ENCODE measurements around the gene ITPRID2. TPM values are rescaled to one million over a fixed set of nuclear protein-coding genes. Genes with fewer than 3 reads are reported as not detected.

The ITPRID2 gene
- total RNA-seq, 1 experiment from 2014 or later: 114 TPM

GRCh38 chr2:181847198-181847556 is 44.4 kb upstream of the ITPRID2 start:
- intact Hi-C loops (cut with micrococcal nuclease): no loop called here
- POLR2A ChIA-PET: interaction anchor here (0.5 kb wide), 1 partner anchor 772 kb away, joined by 3 read pairs; no protein-coding TSS in a partner anchor
- no peaks in the 10 kb centered on the region for H3K9me3 Mint-ChIP-seq (ENCODE audit: unreplicated experiment)
- H3K27me3 Mint-ChIP-seq (ENCODE audit: insufficient read depth, unreplicated experiment): no peaks in the 10 kb centered on the region
- H3K4me3 Mint-ChIP-seq (ENCODE audit: unreplicated experiment): no peak overlapping the region
- CTCF ChIA-PET: interaction anchor here (0.6 kb wide), 1 partner anchor 35 kb away, joined by 3 read pairs; no protein-coding TSS in a partner anchor
- no peaks in the 10 kb centered on the region for H3K4me1 Mint-ChIP-seq (ENCODE audit: insufficient read depth, unreplicated experiment)
- no TSS peak for BruUV-seq (replicated peaks)
- H3K36me3 Mint-ChIP-seq (ENCODE audit: insufficient read depth, unreplicated experiment): no peaks in the 10 kb centered on the region
- TF ChIP-seq, protein P1, sequence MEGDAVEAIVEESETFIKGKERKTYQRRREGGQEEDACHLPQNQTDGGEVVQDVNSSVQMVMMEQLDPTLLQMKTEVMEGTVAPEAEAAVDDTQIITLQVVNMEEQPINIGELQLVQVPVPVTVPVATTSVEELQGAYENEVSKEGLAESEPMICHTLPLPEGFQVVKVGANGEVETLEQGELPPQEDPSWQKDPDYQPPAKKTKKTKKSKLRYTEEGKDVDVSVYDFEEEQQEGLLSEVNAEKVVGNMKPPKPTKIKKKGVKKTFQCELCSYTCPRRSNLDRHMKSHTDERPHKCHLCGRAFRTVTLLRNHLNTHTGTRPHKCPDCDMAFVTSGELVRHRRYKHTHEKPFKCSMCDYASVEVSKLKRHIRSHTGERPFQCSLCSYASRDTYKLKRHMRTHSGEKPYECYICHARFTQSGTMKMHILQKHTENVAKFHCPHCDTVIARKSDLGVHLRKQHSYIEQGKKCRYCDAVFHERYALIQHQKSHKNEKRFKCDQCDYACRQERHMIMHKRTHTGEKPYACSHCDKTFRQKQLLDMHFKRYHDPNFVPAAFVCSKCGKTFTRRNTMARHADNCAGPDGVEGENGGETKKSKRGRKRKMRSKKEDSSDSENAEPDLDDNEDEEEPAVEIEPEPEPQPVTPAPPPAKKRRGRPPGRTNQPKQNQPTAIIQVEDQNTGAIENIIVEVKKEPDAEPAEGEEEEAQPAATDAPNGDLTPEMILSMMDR (IDR thresholded peaks at IDR 0.05; ENCODE audit: unreplicated experiment): no peak
- no peak for DNase-seq (ENCODE audit: unreplicated experiment)
- no peak overlapping the region for H3K27ac Mint-ChIP-seq (ENCODE audit: low read depth, unreplicated experiment)

GRCh38 chr2:181847702-181848101 is 43.8 kb upstream of the ITPRID2 start:
- no peaks in the 10 kb centered on the region for H3K9me3 Mint-ChIP-seq (ENCODE audit: unreplicated experiment)
- no peak overlapping the region for H3K4me3 Mint-ChIP-seq (ENCODE audit: unreplicated experiment)
- intact Hi-C loops (cut with micrococcal nuclease): no loop called here
- CTCF ChIA-PET: interaction anchor here (0.6 kb wide), 1 partner anchor 35 kb away, joined by 3 read pairs; no protein-coding TSS in a partner anchor
- DNase-seq (ENCODE audit: unreplicated experiment): no peak
- no peaks in the 10 kb centered on the region for H3K36me3 Mint-ChIP-seq (ENCODE audit: insufficient read depth, unreplicated experiment)
- H3K27me3 Mint-ChIP-seq (ENCODE audit: insufficient read depth, unreplicated experiment): no peaks in the 10 kb centered on the region
- POLR2A ChIA-PET: no interaction called here
- no peak overlapping the region for H3K27ac Mint-ChIP-seq (ENCODE audit: low read depth, unreplicated experiment)
- no peaks in the 10 kb centered on the region for H3K4me1 Mint-ChIP-seq (ENCODE audit: insufficient read depth, unreplicated experiment)
- TF ChIP-seq, protein P1 (IDR thresholded peaks at IDR 0.05; ENCODE audit: unreplicated experiment): no peak
- BruUV-seq (replicated peaks): no TSS peak

DNA sequence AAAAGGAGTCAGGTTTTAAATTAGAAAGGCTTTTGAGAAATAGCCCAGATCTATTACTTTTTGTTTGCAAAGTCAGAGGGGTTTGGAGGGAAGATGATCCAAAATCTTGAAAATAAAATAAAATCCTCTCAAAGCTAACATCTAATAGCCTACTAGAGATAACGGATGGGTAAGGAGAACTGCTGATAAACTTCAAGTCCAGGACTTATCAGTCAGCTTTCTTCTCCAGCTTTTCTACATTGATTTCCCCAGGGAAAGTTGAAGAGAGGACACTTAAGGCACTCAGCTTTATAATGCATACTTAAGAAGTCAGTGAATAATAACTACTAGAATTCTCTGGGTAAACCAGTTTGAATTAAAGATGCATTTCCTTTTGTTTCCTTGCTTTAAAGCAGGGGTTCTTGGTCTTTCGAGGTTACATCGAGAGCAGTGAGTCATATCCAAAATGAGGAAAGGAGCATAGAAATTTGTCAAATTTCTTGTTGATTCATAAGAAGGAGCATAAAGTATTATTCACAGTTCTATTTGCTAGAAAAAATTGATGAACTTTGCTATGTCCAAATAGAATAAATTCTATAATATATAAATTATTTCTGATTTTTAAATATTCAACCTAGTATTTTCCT is 43.2 kb upstream of the ITPRID2 start:
- no peak overlapping the region for H3K4me3 Mint-ChIP-seq (ENCODE audit: unreplicated experiment)
- no peaks in the 10 kb centered on the region for H3K9me3 Mint-ChIP-seq (ENCODE audit: unreplicated experiment)
- no peak overlapping the region for H3K27ac Mint-ChIP-seq (ENCODE audit: low read depth, unreplicated experiment)
- no peaks in the 10 kb centered on the region for H3K36me3 Mint-ChIP-seq (ENCODE audit: insufficient read depth, unreplicated experiment)
- intact Hi-C loops (cut with micrococcal nuclease): no loop called here
- ChIA-PET CTCF (no interaction called here), POLR2A (no interaction called here)
- DNase-seq (ENCODE audit: unreplicated experiment): no peak
- no peaks in the 10 kb centered on the region for H3K27me3 Mint-ChIP-seq (ENCODE audit: insufficient read depth, unreplicated experiment)
- no peaks in the 10 kb centered on the region for H3K4me1 Mint-ChIP-seq (ENCODE audit: insufficient read depth, unreplicated experiment)
- TF ChIP-seq, protein P1 (IDR thresholded peaks at IDR 0.05; ENCODE audit: unreplicated experiment): no peak
- BruUV-seq (replicated peaks): no TSS peak

- no peak overlapping the region for H3K27ac Mint-ChIP-seq (ENCODE audit: low read depth, unreplicated experiment)
- ChIA-PET POLR2A (interaction anchor here (1.6 kb wide), 1 partner anchor 9 kb away, joined by 6 read pairs; no protein-coding TSS in a partner anchor), CTCF (no interaction called here)
- H3K4me1 Mint-ChIP-seq (ENCODE audit: insufficient read depth, unreplicated experiment): no peaks in the 10 kb centered on the region
- BruUV-seq (replicated peaks): no TSS peak
- no peaks in the 10 kb centered on the region for H3K27me3 Mint-ChIP-seq (ENCODE audit: insufficient read depth, unreplicated experiment)
- H3K36me3 Mint-ChIP-seq (ENCODE audit: insufficient read depth, unreplicated experiment): no peaks in the 10 kb centered on the region
- no peak for DNase-seq (ENCODE audit: unreplicated experiment)
- intact Hi-C loops (cut with micrococcal nuclease): no loop called here
- TF ChIP-seq, protein P1 (IDR thresholded peaks at IDR 0.05; ENCODE audit: unreplicated experiment): no peak
- H3K4me3 Mint-ChIP-seq (ENCODE audit: unreplicated experiment): no peak overlapping the region
- H3K9me3 Mint-ChIP-seq (ENCODE audit: unreplicated experiment): no peaks in the 10 kb centered on the region
These were observed 41.9 kb upstream of the ITPRID2 start for GRCh38 chr2:181849601-181850000.
